Measurements from ENCODE around the gene HNRNPA3.

Gene HNRNPA3

DNA sequence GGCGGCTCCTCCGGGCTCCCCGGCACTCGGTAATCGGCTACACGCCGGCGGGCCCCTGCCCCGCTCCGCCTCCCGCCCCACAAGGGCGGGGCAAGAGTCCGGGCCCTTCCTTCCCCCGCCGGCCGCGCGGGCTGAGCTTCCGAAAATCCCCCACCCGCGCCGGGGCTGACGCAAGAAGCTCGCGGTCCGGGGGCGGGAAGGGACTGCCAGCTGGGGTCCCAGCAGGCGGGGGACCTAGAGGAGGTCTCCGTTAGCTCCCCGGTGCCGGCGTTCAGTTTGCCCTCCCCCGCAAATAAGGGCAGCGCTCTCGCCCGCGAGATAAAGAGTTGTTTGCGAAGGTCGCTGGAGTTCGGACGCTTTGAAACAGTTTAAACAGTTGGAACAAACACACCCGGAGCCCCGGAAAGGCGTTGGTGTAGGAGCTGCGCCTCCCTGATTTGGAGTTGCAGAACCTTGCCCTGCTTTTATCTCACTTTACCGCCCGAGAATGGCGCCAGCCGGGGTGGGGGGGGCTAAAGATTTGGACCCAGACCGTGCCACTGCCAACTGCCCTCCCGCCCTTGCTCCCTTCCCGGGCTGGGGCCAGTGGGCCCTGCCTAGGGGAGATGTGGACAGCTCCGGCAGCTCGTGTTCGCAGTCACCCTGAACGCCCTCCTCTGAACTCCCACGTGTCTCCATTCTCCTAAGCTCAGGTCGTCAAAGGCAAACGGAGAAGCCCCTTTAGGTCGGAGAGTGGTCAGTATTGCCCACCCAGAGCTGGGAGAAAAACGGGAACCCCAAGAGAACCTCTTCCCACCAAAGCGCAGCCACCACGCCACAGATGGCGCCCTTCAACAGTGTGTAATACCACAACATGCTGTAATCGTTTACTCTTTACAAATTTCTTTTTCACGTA lies 52.3 kb downstream of the HNRNPA3 start, which contains the start of gene NFE2L2 (continued):
- TF ChIP-seq, protein P1, sequence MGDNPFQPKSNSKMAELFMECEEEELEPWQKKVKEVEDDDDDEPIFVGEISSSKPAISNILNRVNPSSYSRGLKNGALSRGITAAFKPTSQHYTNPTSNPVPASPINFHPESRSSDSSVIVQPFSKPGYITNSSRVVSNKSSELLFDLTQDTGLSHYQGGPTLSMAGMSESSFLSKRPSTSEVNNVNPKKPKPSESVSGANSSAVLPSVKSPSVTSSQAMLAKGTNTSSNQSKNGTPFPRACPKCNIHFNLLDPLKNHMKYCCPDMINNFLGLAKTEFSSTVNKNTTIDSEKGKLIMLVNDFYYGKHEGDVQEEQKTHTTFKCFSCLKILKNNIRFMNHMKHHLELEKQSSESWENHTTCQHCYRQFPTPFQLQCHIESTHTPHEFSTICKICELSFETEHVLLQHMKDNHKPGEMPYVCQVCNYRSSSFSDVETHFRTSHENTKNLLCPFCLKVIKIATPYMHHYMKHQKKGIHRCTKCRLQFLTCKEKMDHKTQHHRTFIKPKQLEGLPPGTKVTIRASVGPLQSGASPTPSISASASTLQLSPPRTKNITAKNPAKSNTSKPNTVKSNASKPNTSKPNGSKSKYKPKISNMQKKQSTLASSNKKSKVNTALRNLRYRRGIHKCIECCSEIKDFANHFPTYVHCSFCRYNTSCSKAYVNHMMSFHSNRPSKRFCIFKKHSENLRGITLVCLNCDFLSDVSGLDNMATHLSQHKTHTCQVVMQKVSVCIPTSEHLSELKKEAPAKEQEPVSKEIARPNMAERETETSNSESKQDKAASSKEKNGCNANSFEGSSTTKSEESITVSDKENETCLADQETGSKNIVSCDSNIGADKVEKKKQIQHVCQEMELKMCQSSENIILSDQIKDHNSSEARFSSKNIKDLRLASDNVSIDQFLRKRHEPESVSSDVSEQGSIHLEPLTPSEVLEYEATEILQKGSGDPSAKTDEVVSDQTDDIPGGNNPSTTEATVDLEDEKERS (tag by site-specific recombination; IDR thresholded peaks at IDR 0.05): no peak
- no peak for TF ChIP-seq ZNF610 (tag by site-specific recombination; IDR thresholded peaks at IDR 0.05; ENCODE audit: borderline replicate concordance)
- no peak for TF ChIP-seq ZNF791 (tag by site-specific recombination; IDR thresholded peaks at IDR 0.05)
- no peak for TF ChIP-seq ZBTB1 (tag by site-specific recombination; IDR thresholded peaks at IDR 0.05)
- TF ChIP-seq ZNF223 (tag by site-specific recombination; IDR thresholded peaks at IDR 0.05): no peak
- TF ChIP-seq, protein P2, sequence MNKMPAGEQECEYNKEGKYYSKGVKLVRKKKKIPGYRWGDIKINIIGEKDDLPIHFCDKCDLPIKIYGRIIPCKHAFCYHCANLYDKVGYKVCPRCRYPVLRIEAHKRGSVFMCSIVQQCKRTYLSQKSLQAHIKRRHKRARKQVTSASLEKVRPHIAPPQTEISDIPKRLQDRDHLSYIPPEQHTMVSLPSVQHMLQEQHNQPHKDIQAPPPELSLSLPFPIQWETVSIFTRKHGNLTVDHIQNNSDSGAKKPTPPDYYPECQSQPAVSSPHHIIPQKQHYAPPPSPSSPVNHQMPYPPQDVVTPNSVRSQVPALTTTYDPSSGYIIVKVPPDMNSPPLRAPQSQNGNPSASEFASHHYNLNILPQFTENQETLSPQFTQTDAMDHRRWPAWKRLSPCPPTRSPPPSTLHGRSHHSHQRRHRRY (tag by site-specific recombination; IDR thresholded peaks at IDR 0.05): no peak
- peak; percentile 49; the same call in 1 of the 2 replicates for TF ChIP-seq ZNF324 (tag by site-specific recombination; IDR thresholded peaks at IDR 0.05)
- TF ChIP-seq ZNF571 (tag by site-specific recombination; IDR thresholded peaks at IDR 0.05): no peak
- peak; percentile 63 for TF ChIP-seq ZNF600 (tag by site-specific recombination; IDR thresholded peaks at IDR 0.05)
- no peak for TF ChIP-seq ZNF48 (tag by site-specific recombination; IDR thresholded peaks at IDR 0.05)
- no peak for TF ChIP-seq ZNF510 (tag by site-specific recombination; IDR thresholded peaks at IDR 0.05; ENCODE audit: insufficient replicate concordance)
- TF ChIP-seq ZNF664 (tag by site-specific recombination; IDR thresholded peaks at IDR 0.05): no peak
- TF ChIP-seq, protein P3, sequence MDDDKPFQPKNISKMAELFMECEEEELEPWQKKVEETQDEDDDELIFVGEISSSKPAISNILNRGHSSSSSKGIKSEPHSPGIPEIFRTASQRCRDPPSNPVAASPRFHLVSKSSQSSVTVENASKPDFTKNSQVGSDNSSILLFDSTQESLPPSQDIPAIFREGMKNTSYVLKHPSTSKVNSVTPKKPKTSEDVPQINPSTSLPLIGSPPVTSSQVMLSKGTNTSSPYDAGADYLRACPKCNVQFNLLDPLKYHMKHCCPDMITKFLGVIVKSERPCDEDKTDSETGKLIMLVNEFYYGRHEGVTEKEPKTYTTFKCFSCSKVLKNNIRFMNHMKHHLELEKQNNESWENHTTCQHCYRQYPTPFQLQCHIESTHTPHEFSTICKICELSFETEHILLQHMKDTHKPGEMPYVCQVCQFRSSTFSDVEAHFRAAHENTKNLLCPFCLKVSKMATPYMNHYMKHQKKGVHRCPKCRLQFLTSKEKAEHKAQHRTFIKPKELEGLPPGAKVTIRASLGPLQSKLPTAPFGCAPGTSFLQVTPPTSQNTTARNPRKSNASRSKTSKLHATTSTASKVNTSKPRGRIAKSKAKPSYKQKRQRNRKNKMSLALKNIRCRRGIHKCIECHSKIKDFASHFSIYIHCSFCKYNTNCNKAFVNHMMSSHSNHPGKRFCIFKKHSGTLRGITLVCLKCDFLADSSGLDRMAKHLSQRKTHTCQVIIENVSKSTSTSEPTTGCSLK (tag by site-specific recombination; IDR thresholded peaks at IDR 0.05): no peak
- TF ChIP-seq ZNF221 (tag by site-specific recombination; IDR thresholded peaks at IDR 0.05; ENCODE audit: borderline replicate concordance): no peak
- peak; percentile 88 for TF ChIP-seq ZNF423 (tag by site-specific recombination; IDR thresholded peaks at IDR 0.05)
- TF ChIP-seq, protein P4, sequence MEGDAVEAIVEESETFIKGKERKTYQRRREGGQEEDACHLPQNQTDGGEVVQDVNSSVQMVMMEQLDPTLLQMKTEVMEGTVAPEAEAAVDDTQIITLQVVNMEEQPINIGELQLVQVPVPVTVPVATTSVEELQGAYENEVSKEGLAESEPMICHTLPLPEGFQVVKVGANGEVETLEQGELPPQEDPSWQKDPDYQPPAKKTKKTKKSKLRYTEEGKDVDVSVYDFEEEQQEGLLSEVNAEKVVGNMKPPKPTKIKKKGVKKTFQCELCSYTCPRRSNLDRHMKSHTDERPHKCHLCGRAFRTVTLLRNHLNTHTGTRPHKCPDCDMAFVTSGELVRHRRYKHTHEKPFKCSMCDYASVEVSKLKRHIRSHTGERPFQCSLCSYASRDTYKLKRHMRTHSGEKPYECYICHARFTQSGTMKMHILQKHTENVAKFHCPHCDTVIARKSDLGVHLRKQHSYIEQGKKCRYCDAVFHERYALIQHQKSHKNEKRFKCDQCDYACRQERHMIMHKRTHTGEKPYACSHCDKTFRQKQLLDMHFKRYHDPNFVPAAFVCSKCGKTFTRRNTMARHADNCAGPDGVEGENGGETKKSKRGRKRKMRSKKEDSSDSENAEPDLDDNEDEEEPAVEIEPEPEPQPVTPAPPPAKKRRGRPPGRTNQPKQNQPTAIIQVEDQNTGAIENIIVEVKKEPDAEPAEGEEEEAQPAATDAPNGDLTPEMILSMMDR (tag by site-specific recombination; IDR thresholded peaks at IDR 0.05): peak; percentile 81
- no peak for TF ChIP-seq ZNF433 (tag by site-specific recombination; IDR thresholded peaks at IDR 0.05; ENCODE audit: low read depth)
- TF ChIP-seq, protein P5, sequence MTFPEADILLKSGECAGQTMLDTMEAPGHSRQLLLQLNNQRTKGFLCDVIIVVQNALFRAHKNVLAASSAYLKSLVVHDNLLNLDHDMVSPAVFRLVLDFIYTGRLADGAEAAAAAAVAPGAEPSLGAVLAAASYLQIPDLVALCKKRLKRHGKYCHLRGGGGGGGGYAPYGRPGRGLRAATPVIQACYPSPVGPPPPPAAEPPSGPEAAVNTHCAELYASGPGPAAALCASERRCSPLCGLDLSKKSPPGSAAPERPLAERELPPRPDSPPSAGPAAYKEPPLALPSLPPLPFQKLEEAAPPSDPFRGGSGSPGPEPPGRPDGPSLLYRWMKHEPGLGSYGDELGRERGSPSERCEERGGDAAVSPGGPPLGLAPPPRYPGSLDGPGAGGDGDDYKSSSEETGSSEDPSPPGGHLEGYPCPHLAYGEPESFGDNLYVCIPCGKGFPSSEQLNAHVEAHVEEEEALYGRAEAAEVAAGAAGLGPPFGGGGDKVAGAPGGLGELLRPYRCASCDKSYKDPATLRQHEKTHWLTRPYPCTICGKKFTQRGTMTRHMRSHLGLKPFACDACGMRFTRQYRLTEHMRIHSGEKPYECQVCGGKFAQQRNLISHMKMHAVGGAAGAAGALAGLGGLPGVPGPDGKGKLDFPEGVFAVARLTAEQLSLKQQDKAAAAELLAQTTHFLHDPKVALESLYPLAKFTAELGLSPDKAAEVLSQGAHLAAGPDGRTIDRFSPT (tag by site-specific recombination; IDR thresholded peaks at IDR 0.05): peak; percentile 57; the same call in 1 of the 2 replicates
- no peak for TF ChIP-seq YY1 (tag by site-specific recombination; IDR thresholded peaks at IDR 0.05)
- no peak for TF ChIP-seq ZNF555 (tag by site-specific recombination; conservative IDR thresholded peaks at IDR 0.05)
- peak; percentile 51; the same call in 1 of the 2 replicates for TF ChIP-seq ZBTB17 (tag by site-specific recombination; IDR thresholded peaks at IDR 0.05)
- peak; percentile 89 for TF ChIP-seq ZEB2 (tag by site-specific recombination; IDR thresholded peaks at IDR 0.05)
- TF ChIP-seq ZNF747 (tag by site-specific recombination; IDR thresholded peaks at IDR 0.05): no peak
- TF ChIP-seq ZFP41 (tag by site-specific recombination; IDR thresholded peaks at IDR 0.05; ENCODE audit: borderline replicate concordance): no peak
- peak; percentile 87 for TF ChIP-seq ZNF341 (tag by site-specific recombination; IDR thresholded peaks at IDR 0.05; ENCODE audit: low read depth)
- TF ChIP-seq, protein P6, sequence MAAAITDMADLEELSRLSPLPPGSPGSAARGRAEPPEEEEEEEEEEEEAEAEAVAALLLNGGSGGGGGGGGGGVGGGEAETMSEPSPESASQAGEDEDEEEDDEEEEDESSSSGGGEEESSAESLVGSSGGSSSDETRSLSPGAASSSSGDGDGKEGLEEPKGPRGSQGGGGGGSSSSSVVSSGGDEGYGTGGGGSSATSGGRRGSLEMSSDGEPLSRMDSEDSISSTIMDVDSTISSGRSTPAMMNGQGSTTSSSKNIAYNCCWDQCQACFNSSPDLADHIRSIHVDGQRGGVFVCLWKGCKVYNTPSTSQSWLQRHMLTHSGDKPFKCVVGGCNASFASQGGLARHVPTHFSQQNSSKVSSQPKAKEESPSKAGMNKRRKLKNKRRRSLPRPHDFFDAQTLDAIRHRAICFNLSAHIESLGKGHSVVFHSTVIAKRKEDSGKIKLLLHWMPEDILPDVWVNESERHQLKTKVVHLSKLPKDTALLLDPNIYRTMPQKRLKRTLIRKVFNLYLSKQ (tag by site-specific recombination; IDR thresholded peaks at IDR 0.05; ENCODE audit: borderline replicate concordance): no peak
- no peak for TF ChIP-seq ZNF302 (tag by site-specific recombination; IDR thresholded peaks at IDR 0.05; ENCODE audit: low read depth)
- TF ChIP-seq BCL11A (tag by site-specific recombination; IDR thresholded peaks at IDR 0.05; ENCODE audit: low read depth): no peak
